GM12878 (cell line): ENCODE measurements around the gene R3HDM1. TPM values are rescaled to one million over a fixed set of nuclear protein-coding genes. Genes with fewer than 3 reads are reported as not detected.

Source experiments
- BHLHE40 ChIP-seq, 2 experiments: fragments of 450-650 bp in 1 of 2; IDR thresholded peaks; 2 replicates each; pipeline ENCODE4 v1.6.1; 2011 to 2017; ENCODE audit warnings: low read depth in 2 of 2, borderline replicate concordance in 1 of 2, improper control_type of control experiment in 1 of 2, low read length in 1 of 2, mild to moderate bottlenecking in 1 of 2
- ETV6 ChIP-seq, 2 experiments: fragments of 450-650 bp in 1 of 2; IDR thresholded peaks in 1 of 2; conservative IDR thresholded peaks in 1 of 2; 2 replicates each; pipeline ENCODE4 v1.6.1; 2014; ENCODE audit warnings: antibody characterized with exemption in 1 of 2, borderline replicate concordance in 1 of 2, low read depth in 1 of 2, mild to moderate bottlenecking in 1 of 2, moderate library complexity in 1 of 2
- RCOR1 ChIP-seq: conservative IDR thresholded peaks from 2 replicates; pipeline ENCODE4 v1.6.1; 2012; ENCODE audit warnings: low read depth, low read length, improper control_type of control experiment
- ZZZ3 ChIP-seq: IDR thresholded peaks from 2 replicates; pipeline ENCODE4 v1.6.1; 2011; ENCODE audit warnings: low read depth; ENCODE audit not compliant: control insufficient read depth, insufficient read length
- polyA plus RNA-seq, 11 experiments: library from polyadenylated mRNA; depleted of rRNA in 4 of 11; unstranded in 6 of 11; stranded (reverse) in 5 of 11; fragments of >200 nt; fragmentation: Nextera tagmentation in 4 of 11; fragmentation: Illumina TruSeq in 1 of 11; extraction: Ambion mirVana in 4 of 11; extraction: Trizol in 1 of 11; gene quantifications; 1 replicate in 1 of 11; 2 replicates in 10 of 11; pipeline versions ENCODE4 v1.2.1 to v1.2.3, GENCODE V29; 2011 to 2016; ENCODE audit warnings: inconsistent platforms in 2 of 11, missing spikeins in 2 of 11, low read depth in 1 of 11
- total RNA-seq, 4 experiments: library from RNA; depleted of rRNA in 3 of 4; stranded (reverse); fragments of >200 nt in 3 of 4; fragmentation: Illumina TruSeq in 1 of 4; extraction: Trizol in 1 of 4; gene quantifications; 2 replicates each; pipeline versions ENCODE4 v1.2.1 to v1.2.3, GENCODE V29; 2013 to 2021
- TF ChIP-seq, protein P1 (sequence below): fragments of 450-650 bp; IDR thresholded peaks from 2 replicates; pipeline ENCODE4 v1.6.1; 2016; ENCODE audit warnings: mild to moderate bottlenecking
- TF ChIP-seq, protein P2 (sequence below): IDR thresholded peaks from 2 replicates; pipeline ENCODE4 v1.6.1; 2012; ENCODE audit warnings: low read depth, low read length, improper control_type of control experiment
- TF ChIP-seq, protein P3 (sequence below): fragments of 450-650 bp; IDR thresholded peaks from 2 replicates; pipeline ENCODE4 v1.6.1; 2017; ENCODE audit warnings: mild to moderate bottlenecking, moderate library complexity

The R3HDM1 gene
- total and polyA plus RNA-seq, 10 of the 15 experiments (the other 5 are each of a cell fraction or from before 2014, with no cell fraction given) = 16.8 to 89.6 (median 47.7) TPM

DNA sequence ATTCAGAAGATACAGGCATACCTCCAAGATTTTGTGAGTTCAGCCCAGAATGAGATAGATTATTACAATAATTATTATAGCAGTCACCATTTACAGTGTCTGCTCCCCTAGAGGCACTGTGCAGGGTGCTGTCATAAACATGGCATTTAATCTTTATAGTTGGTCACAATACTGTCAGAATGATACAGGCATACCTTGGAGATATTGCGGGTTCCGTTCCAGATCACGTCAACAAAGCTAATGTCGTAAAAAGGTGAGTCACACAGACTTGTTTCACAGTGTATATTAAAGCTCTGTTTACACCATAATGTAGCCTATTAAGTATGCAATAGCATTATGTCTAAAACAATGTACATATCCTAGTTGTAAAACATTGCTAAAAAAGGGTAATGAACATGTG is 45.8 kb upstream of the R3HDM1 start (continued):
- TF ChIP-seq, protein P1, sequence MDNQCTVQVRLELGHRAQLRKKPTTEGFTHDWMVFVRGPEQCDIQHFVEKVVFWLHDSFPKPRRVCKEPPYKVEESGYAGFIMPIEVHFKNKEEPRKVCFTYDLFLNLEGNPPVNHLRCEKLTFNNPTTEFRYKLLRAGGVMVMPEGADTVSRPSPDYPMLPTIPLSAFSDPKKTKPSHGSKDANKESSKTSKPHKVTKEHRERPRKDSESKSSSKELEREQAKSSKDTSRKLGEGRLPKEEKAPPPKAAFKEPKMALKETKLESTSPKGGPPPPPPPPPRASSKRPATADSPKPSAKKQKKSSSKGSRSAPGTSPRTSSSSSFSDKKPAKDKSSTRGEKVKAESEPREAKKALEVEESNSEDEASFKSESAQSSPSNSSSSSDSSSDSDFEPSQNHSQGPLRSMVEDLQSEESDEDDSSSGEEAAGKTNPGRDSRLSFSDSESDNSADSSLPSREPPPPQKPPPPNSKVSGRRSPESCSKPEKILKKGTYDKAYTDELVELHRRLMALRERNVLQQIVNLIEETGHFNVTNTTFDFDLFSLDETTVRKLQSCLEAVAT = no peak
- TF ChIP-seq RCOR1 (no peak), BHLHE40 (IDR thresholded peaks at IDR 0.05; ENCODE audit: borderline replicate concordance in 1 of 2, low read depth in 2 of 2, low read length in 1 of 2) (no peak), ETV6 (conservative IDR thresholded peaks at IDR 0.05 in 1 of 2, IDR thresholded peaks at IDR 0.05 in 1 of 2; ENCODE audit: borderline replicate concordance in 1 of 2, low read depth in 1 of 2) (no peak), ZZZ3 (no peak)
- TF ChIP-seq, protein P2, sequence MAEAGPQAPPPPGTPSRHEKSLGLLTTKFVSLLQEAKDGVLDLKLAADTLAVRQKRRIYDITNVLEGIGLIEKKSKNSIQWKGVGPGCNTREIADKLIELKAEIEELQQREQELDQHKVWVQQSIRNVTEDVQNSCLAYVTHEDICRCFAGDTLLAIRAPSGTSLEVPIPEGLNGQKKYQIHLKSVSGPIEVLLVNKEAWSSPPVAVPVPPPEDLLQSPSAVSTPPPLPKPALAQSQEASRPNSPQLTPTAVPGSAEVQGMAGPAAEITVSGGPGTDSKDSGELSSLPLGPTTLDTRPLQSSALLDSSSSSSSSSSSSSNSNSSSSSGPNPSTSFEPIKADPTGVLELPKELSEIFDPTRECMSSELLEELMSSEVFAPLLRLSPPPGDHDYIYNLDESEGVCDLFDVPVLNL = no peak
- TF ChIP-seq, protein P3, sequence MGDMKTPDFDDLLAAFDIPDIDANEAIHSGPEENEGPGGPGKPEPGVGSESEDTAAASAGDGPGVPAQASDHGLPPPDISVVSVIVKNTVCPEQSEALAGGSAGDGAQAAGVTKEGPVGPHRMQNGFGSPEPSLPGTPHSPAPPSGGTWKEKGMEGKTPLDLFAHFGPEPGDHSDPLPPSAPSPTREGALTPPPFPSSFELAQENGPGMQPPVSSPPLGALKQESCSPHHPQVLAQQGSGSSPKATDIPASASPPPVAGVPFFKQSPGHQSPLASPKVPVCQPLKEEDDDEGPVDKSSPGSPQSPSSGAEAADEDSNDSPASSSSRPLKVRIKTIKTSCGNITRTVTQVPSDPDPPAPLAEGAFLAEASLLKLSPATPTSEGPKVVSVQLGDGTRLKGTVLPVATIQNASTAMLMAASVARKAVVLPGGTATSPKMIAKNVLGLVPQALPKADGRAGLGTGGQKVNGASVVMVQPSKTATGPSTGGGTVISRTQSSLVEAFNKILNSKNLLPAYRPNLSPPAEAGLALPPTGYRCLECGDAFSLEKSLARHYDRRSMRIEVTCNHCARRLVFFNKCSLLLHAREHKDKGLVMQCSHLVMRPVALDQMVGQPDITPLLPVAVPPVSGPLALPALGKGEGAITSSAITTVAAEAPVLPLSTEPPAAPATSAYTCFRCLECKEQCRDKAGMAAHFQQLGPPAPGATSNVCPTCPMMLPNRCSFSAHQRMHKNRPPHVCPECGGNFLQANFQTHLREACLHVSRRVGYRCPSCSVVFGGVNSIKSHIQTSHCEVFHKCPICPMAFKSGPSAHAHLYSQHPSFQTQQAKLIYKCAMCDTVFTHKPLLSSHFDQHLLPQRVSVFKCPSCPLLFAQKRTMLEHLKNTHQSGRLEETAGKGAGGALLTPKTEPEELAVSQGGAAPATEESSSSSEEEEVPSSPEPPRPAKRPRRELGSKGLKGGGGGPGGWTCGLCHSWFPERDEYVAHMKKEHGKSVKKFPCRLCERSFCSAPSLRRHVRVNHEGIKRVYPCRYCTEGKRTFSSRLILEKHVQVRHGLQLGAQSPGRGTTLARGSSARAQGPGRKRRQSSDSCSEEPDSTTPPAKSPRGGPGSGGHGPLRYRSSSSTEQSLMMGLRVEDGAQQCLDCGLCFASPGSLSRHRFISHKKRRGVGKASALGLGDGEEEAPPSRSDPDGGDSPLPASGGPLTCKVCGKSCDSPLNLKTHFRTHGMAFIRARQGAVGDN = no peak
